Mesendoderm (in vitro differentiated cells): ENCODE data around the gene FAAP20.

ENCODE experiments used
- DNase-seq: peaks from one replicate; pipeline ENCODE4 v3.0.0; 2013
- H2AK5ac ChIP-seq: 2 replicates; pipeline ENCODE4 v1.6.1; 2013; ENCODE audit warnings: low read length, inconsistent platforms
- H2BK120ac ChIP-seq: 2 replicates; pipeline ENCODE4 v1.6.1; 2013; ENCODE audit warnings: low read depth, mild to moderate bottlenecking, low read length, moderate library complexity, mixed read lengths
- H2BK15ac ChIP-seq: replicated peaks from 2 replicates; pipeline ENCODE4 v1.6.1; 2013; ENCODE audit warnings: low read depth, mild to moderate bottlenecking, moderate library complexity
- H2BK5ac ChIP-seq: 2 replicates; pipeline ENCODE4 v1.6.1; 2013; ENCODE audit warnings: low read length, inconsistent platforms
- H3K18ac ChIP-seq: 2 replicates; pipeline ENCODE4 v1.6.1; 2013; ENCODE audit warnings: mild to moderate bottlenecking, low read length, mixed read lengths
- H3K23ac ChIP-seq: one replicate; pipeline ENCODE4 v1.6.1; 2013; ENCODE audit warnings: low read length
- H3K27ac ChIP-seq: 2 replicates; pipeline ENCODE4 v1.5.1; 2013; ENCODE audit warnings: low read depth, mild to moderate bottlenecking, inconsistent platforms, low read length, moderate library complexity
- H3K27me3 ChIP-seq: 2 replicates; pipeline ENCODE4 v1.6.1; 2013; ENCODE audit warnings: low read length, control low read depth, mild to moderate bottlenecking, inconsistent platforms; ENCODE audit not compliant: insufficient read depth, poor library complexity
- H3K36me3 ChIP-seq: 2 replicates; pipeline ENCODE4 v1.6.1; 2013; ENCODE audit warnings: low read length, inconsistent platforms; ENCODE audit not compliant: control insufficient read depth, insufficient read depth
- H3K4ac ChIP-seq: one replicate; pipeline ENCODE4 v1.6.1; 2013; ENCODE audit warnings: low read depth, mild to moderate bottlenecking, low read length, moderate library complexity
- H3K4me1 ChIP-seq: 2 replicates; pipeline ENCODE4 v1.6.1; 2013; ENCODE audit warnings: low read depth, low read length, inconsistent platforms; ENCODE audit not compliant: control insufficient read depth
- H3K4me2 ChIP-seq: 2 replicates; pipeline ENCODE4 v1.6.1; 2013; ENCODE audit warnings: low read length
- H3K4me3 ChIP-seq: 2 replicates; pipeline ENCODE4 v1.5.1; 2013; ENCODE audit warnings: mild to moderate bottlenecking, low read length
- H3K56ac ChIP-seq: one replicate; pipeline ENCODE4 v1.6.1; 2013; ENCODE audit warnings: low read length
- H3K79me1 ChIP-seq: 2 replicates; pipeline ENCODE4 v1.6.1; 2013; ENCODE audit warnings: low read length, inconsistent platforms
- H3K79me2 ChIP-seq: 2 replicates; pipeline ENCODE4 v1.6.1; 2013; ENCODE audit warnings: mild to moderate bottlenecking, low read length; ENCODE audit not compliant: control insufficient read depth, insufficient read depth
- H3K9ac ChIP-seq: 2 replicates; pipeline ENCODE4 v1.6.1; 2013; ENCODE audit warnings: low read length, inconsistent platforms
- H4K5ac ChIP-seq: one replicate; pipeline ENCODE4 v1.6.1; 2013; ENCODE audit warnings: low read length
- H4K8ac ChIP-seq: one replicate; pipeline ENCODE4 v1.6.1; 2013; ENCODE audit warnings: low read depth, mild to moderate bottlenecking, control low read depth, low read length, moderate library complexity
- WGBS: extraction: QIAGEN DNeasy Blood & Tissue Kit; methylation state at CpG from one replicate; pipeline ENCODE4 v1.1.7; 2013; ENCODE audit warnings: low lambda C conversion rate, missing lambda C conversion rate; ENCODE audit not compliant: insufficient coverage; ENCODE audit errors: extremely low coverage; 5-methylcytosine and 5-hydroxymethylcytosine counted together

Gene FAAP20

GRCh38 chr1:2209400-2210083, 15.0 kb upstream of the FAAP20 start:
- DNase-seq, result no peak
- Histone ChIP-seq H2BK15ac (no peak overlapping the region), H4K5ac (no peak overlapping the region), H3K79me2 (no peaks in the 10 kb centered on the region), H3K56ac (no peak overlapping the region), H3K18ac (no peak overlapping the region), H3K4me2 (no peak overlapping the region), H3K4me1 (peaks cover 9% of the 10 kb centered on the region), H3K27ac (no peak overlapping the region), H3K27me3 (no peaks in the 10 kb centered on the region), H3K9ac (no peak overlapping the region), H2BK5ac (no peak overlapping the region), H2BK120ac (no peak overlapping the region), H3K4ac (no peak overlapping the region), H3K36me3 (no peaks in the 10 kb centered on the region), H3K4me3 (no peak overlapping the region), H3K23ac (no peak overlapping the region), H2AK5ac (no peak overlapping the region), H4K8ac (no peak overlapping the region), H3K79me1 (no peaks in the 10 kb centered on the region)
- no CpG with 5 or more reads among the region's 18 CpGs for WGBS

- Histone ChIP-seq H3K79me2 (no peaks in the 10 kb centered on the region), H2BK15ac (no peak overlapping the region), H3K4ac (no peak overlapping the region), H3K56ac (no peak overlapping the region), H3K79me1 (no peaks in the 10 kb centered on the region), H3K36me3 (no peaks in the 10 kb centered on the region), H2BK120ac (no peak overlapping the region), H2AK5ac (no peak overlapping the region), H2BK5ac (no peak overlapping the region), H3K4me3 (no peak overlapping the region), H4K8ac (no peak overlapping the region), H3K4me2 (no peak overlapping the region), H3K18ac (no peak overlapping the region), H3K23ac (no peak overlapping the region), H3K9ac (no peak overlapping the region), H3K27me3 (no peaks in the 10 kb centered on the region), H3K27ac (no peak overlapping the region), H4K5ac (no peak overlapping the region), H3K4me1 (peaks cover 6% of the 10 kb centered on the region)
- WGBS, result no CpG with 5 or more reads among the region's 24 CpGs
- no peak for DNase-seq
These were observed 14.0 kb upstream of the FAAP20 start for GRCh38 chr1:2208309-2209239.

- Histone ChIP-seq H3K4me2 (no peak overlapping the region), H3K27me3 (no peaks in the 10 kb centered on the region), H3K4me1 (no peaks in the 10 kb centered on the region), H3K36me3 (no peaks in the 10 kb centered on the region), H3K4ac (no peak overlapping the region), H3K4me3 (no peak overlapping the region), H2AK5ac (no peak overlapping the region), H2BK15ac (no peak overlapping the region), H4K8ac (no peak overlapping the region), H2BK5ac (no peak overlapping the region), H3K79me2 (no peaks in the 10 kb centered on the region), H3K56ac (no peak overlapping the region), H3K18ac (no peak overlapping the region), H3K9ac (no peak overlapping the region), H3K27ac (no peak overlapping the region), H3K79me1 (no peaks in the 10 kb centered on the region), H4K5ac (no peak overlapping the region), H3K23ac (no peak overlapping the region), H2BK120ac (no peak overlapping the region)
- no CpG with 5 or more reads among the region's 16 CpGs for WGBS
- DNase-seq, result no peak
These were observed 12.4 kb upstream of the FAAP20 start for GRCh38 chr1:2206813-2207487.

- no peaks in the 10 kb centered on the region for H3K27me3 ChIP-seq
- H3K79me2 ChIP-seq, result no peaks in the 10 kb centered on the region
- H3K56ac ChIP-seq, result peak overlapping the region; percentile 93
- no peaks in the 10 kb centered on the region for H3K36me3 ChIP-seq
- H3K18ac ChIP-seq, result peak overlapping the region; percentile 15
- peak overlapping the region; percentile 25 for H3K4me3 ChIP-seq
- no peak overlapping the region for H4K5ac ChIP-seq
- peak; percentile 95 for DNase-seq
- H3K23ac ChIP-seq, result peak overlapping the region; percentile 89
- H3K4me1 ChIP-seq, result no peaks in the 10 kb centered on the region
- no peak overlapping the region for H4K8ac ChIP-seq
- no peak overlapping the region for H2AK5ac ChIP-seq
- no peak overlapping the region for H3K27ac ChIP-seq
- H2BK120ac ChIP-seq, result no peak overlapping the region
- no peaks in the 10 kb centered on the region for H3K79me1 ChIP-seq
- no peak overlapping the region for H3K4ac ChIP-seq
- WGBS, result no CpG with 5 or more reads among the region's 84 CpGs
- H3K4me2 ChIP-seq, result peak overlapping the region; percentile 32
- H2BK5ac ChIP-seq, result no peak overlapping the region
- H3K9ac ChIP-seq, result peak overlapping the region; percentile 80
- H2BK15ac ChIP-seq, result no peak overlapping the region
These were observed 10.8 kb upstream of the FAAP20 start for GRCh38 chr1:2205191-2205952.

- Histone ChIP-seq H3K4me2 (peak overlapping the region; percentile 97), H3K4me1 (no peaks in the 10 kb centered on the region), H3K4ac (no peak overlapping the region), H3K36me3 (no peaks in the 10 kb centered on the region), H3K18ac (peak overlapping the region; percentile 43), H2AK5ac (no peak overlapping the region), H4K8ac (no peak overlapping the region), H2BK5ac (no peak overlapping the region), H2BK120ac (no peak overlapping the region), H3K79me2 (no peaks in the 10 kb centered on the region), H3K23ac (peak overlapping the region; percentile 95), H3K56ac (peak overlapping the region; percentile 99), H3K9ac (peak overlapping the region; percentile 94), H3K27me3 (no peaks in the 10 kb centered on the region), H3K79me1 (no peaks in the 10 kb centered on the region), H3K4me3 (no peak overlapping the region), H4K5ac (no peak overlapping the region), H3K27ac (peak overlapping the region; percentile 53), H2BK15ac (no peak overlapping the region)
- no CpG with 5 or more reads among the region's 60 CpGs for WGBS
- DNase-seq, result peak; percentile 89
These were observed 10.0 kb upstream of the FAAP20 start for GRCh38 chr1:2204415-2205190.
